NCI-H2029 treated with DMSO at 0.1 percent for 48 hours (cell line): Measurements from ENCODE around the gene ANXA6.

Experiments
- DNase-seq: peaks from one replicate; lab custom pipeline; 2025; lab: John Stamatoyannopoulos, UW

ANXA6 gene

GRCh38 chr5:151080613-151081430, 76.8 kb downstream of the ANXA6 start, which contains the start of gene TNIP1:
TSS of gene TNIP1 (minus strand) at chr5:151081034. CDS start at chr5:151065095, 15,939 bp downstream.
- peak; percentile 57 for DNase-seq

- DNase-seq = no peak
Measured at GRCh38 chr5:151079838-151080612, 77.6 kb downstream of the ANXA6 start.

- DNase-seq = no peak
Measured at GRCh38 chr5:151078490-151079262, 78.9 kb downstream of the ANXA6 start.

GRCh38 chr5:151077967-151078366, 79.6 kb downstream of the ANXA6 start:
- no peak for DNase-seq

- DNase-seq = no peak
Measured at GRCh38 chr5:151077419-151077818, 80.2 kb downstream of the ANXA6 start.

- no peak for DNase-seq
Measured at GRCh38 chr5:151076616-151077015, 81.0 kb downstream of the ANXA6 start.

- DNase-seq = no peak
Measured at GRCh38 chr5:151075698-151076331, 81.8 kb downstream of the ANXA6 start.

GRCh38 chr5:151074557-151074956, 83.0 kb downstream of the ANXA6 start:
- no peak for DNase-seq

GRCh38 chr5:151073280-151073679, 84.3 kb downstream of the ANXA6 start:
- DNase-seq = no peak

GRCh38 chr5:151072630-151073025, 85.0 kb downstream of the ANXA6 start:
- no peak for DNase-seq

GRCh38 chr5:151071848-151072629, 85.5 kb downstream of the ANXA6 start:
- no peak for DNase-seq

- DNase-seq = no peak
Measured at GRCh38 chr5:151071021-151071420, 86.6 kb downstream of the ANXA6 start.

- DNase-seq = no peak
Measured at GRCh38 chr5:151070449-151070848, 87.1 kb downstream of the ANXA6 start.

- DNase-seq = no peak
Measured at GRCh38 chr5:151068433-151069197, 89.0 kb downstream of the ANXA6 start.

GRCh38 chr5:151067632-151068432, 89.7 kb downstream of the ANXA6 start:
- DNase-seq = no peak

- no peak for DNase-seq
Measured at GRCh38 chr5:151066920-151067319, 90.7 kb downstream of the ANXA6 start.

GRCh38 chr5:151065609-151066008, 92.0 kb downstream of the ANXA6 start:
- DNase-seq = no peak

- no peak for DNase-seq
Measured at GRCh38 chr5:151064916-151065499, 92.6 kb downstream of the ANXA6 start.
